ENCODE results near the gene FAT1. TPM values are rescaled to one million over a fixed set of nuclear protein-coding genes. Genes with fewer than 3 reads are reported as not detected.

The FAT1 gene
- total RNA-seq, 1 experiment from 2014 or later = 172 TPM

DNA sequence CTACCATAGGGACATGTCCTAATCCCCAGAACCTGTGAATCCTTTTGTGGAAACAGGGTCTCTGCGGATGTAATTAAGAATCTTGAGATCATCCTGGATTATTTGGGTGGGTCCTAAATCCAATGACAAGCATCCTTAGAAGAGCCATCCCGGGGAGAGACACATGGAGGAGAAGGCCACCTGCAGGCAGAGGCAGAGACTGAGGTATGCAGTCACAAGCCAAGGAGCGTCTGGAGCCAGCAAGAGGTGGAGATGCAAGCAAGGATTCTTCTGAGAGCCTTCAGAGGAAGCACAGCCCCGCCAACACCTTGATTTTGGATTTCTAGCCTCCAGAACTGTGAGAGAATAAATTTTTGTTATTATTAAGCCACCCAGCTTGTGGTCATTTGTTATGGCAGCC lies 13.8 kb upstream of the FAT1 start:
- TF ChIP-seq NFE2L1 (CRISPR knock-in tag; IDR thresholded peaks at IDR 0.05) = no peak
- TF ChIP-seq TEAD1 (CRISPR knock-in tag; IDR thresholded peaks at IDR 0.05) = no peak
- TF ChIP-seq SMAD4 (CRISPR knock-in tag; IDR thresholded peaks at IDR 0.05) = no peak
- TF ChIP-seq ZNF317 (CRISPR knock-in tag; IDR thresholded peaks at IDR 0.05; ENCODE audit: borderline replicate concordance, low read depth) = no peak
- no peak for TF ChIP-seq FOXK1 (CRISPR knock-in tag; IDR thresholded peaks at IDR 0.05)
- TF ChIP-seq, protein P1, sequence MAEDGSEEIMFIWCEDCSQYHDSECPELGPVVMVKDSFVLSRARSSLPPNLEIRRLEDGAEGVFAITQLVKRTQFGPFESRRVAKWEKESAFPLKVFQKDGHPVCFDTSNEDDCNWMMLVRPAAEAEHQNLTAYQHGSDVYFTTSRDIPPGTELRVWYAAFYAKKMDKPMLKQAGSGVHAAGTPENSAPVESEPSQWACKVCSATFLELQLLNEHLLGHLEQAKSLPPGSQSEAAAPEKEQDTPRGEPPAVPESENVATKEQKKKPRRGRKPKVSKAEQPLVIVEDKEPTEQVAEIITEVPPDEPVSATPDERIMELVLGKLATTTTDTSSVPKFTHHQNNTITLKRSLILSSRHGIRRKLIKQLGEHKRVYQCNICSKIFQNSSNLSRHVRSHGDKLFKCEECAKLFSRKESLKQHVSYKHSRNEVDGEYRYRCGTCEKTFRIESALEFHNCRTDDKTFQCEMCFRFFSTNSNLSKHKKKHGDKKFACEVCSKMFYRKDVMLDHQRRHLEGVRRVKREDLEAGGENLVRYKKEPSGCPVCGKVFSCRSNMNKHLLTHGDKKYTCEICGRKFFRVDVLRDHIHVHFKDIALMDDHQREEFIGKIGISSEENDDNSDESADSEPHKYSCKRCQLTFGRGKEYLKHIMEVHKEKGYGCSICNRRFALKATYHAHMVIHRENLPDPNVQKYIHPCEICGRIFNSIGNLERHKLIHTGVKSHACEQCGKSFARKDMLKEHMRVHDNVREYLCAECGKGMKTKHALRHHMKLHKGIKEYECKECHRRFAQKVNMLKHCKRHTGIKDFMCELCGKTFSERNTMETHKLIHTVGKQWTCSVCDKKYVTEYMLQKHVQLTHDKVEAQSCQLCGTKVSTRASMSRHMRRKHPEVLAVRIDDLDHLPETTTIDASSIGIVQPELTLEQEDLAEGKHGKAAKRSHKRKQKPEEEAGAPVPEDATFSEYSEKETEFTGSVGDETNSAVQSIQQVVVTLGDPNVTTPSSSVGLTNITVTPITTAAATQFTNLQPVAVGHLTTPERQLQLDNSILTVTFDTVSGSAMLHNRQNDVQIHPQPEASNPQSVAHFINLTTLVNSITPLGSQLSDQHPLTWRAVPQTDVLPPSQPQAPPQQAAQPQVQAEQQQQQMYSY (CRISPR knock-in tag; IDR thresholded peaks at IDR 0.05) = no peak
- no peaks in the 10 kb centered on the region for H3K36me3 Mint-ChIP-seq
- no peaks in the 10 kb centered on the region for H3K27me3 Mint-ChIP-seq (ENCODE audit: low read depth)
- no peak overlapping the region for H3K4me3 Mint-ChIP-seq
- ATAC-seq = peak; percentile 80
- ChIA-PET CTCF (no interaction called here), POLR2A (no interaction called here)
- H3K4me1 Mint-ChIP-seq = peaks cover 7% of the 10 kb centered on the region; the same call in 1 of the 2 replicates
- DNase-seq (ENCODE audit: low spot score) = no peak
- H3K27ac Mint-ChIP-seq = no peak overlapping the region
- no peaks in the 10 kb centered on the region for H3K9me3 Mint-ChIP-seq

DNA sequence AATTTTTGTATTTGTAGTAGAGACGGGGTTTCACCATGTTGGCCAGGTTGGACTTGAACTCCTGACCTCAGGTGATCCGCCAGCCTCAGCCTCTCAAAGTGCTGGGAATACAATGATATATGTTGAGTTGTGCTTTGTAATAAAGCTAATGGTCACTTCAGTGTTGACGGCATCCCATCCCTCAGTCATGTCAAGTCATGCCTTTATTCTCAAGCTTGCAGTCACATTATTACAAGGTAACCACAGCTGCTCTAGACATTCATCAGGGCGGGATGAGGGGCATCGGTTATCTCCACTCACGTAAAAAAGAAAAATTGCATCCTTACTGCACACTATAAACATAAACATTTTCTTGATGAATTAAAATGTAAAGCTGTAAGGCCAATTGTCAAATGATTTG lies 12.8 kb upstream of the FAT1 start:
- Mint-ChIP-seq H3K27ac (no peak overlapping the region), H3K4me3 (no peak overlapping the region), H3K36me3 (no peaks in the 10 kb centered on the region), H3K4me1 (peaks cover 8% of the 10 kb centered on the region), H3K27me3 (ENCODE audit: low read depth) (no peaks in the 10 kb centered on the region), H3K9me3 (no peaks in the 10 kb centered on the region)
- TF ChIP-seq ATF1 (CRISPR knock-in tag; IDR thresholded peaks at IDR 0.05) (no peak), CBFB (CRISPR knock-in tag; IDR thresholded peaks at IDR 0.05; ENCODE audit: low read depth) (no peak), CREB1 (CRISPR knock-in tag; IDR thresholded peaks at IDR 0.05) (no peak)
- TF ChIP-seq, protein P2, sequence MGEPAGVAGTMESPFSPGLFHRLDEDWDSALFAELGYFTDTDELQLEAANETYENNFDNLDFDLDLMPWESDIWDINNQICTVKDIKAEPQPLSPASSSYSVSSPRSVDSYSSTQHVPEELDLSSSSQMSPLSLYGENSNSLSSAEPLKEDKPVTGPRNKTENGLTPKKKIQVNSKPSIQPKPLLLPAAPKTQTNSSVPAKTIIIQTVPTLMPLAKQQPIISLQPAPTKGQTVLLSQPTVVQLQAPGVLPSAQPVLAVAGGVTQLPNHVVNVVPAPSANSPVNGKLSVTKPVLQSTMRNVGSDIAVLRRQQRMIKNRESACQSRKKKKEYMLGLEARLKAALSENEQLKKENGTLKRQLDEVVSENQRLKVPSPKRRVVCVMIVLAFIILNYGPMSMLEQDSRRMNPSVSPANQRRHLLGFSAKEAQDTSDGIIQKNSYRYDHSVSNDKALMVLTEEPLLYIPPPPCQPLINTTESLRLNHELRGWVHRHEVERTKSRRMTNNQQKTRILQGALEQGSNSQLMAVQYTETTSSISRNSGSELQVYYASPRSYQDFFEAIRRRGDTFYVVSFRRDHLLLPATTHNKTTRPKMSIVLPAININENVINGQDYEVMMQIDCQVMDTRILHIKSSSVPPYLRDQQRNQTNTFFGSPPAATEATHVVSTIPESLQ (CRISPR knock-in tag; IDR thresholded peaks at IDR 0.05) = no peak
- TF ChIP-seq, protein P3, sequence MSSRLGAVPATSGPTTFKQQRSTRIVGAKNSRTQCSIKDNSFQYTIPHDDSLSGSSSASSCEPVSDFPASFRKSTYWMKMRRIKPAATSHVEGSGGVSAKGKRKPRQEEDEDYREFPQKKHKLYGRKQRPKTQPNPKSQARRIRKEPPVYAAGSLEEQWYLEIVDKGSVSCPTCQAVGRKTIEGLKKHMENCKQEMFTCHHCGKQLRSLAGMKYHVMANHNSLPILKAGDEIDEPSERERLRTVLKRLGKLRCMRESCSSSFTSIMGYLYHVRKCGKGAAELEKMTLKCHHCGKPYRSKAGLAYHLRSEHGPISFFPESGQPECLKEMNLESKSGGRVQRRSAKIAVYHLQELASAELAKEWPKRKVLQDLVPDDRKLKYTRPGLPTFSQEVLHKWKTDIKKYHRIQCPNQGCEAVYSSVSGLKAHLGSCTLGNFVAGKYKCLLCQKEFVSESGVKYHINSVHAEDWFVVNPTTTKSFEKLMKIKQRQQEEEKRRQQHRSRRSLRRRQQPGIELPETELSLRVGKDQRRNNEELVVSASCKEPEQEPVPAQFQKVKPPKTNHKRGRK (CRISPR knock-in tag; IDR thresholded peaks at IDR 0.05; ENCODE audit: borderline replicate concordance) = no peak
- DNase-seq (ENCODE audit: low spot score) = no peak
- ChIA-PET POLR2A (no interaction called here), CTCF (no interaction called here)
- ATAC-seq = no peak

DNA sequence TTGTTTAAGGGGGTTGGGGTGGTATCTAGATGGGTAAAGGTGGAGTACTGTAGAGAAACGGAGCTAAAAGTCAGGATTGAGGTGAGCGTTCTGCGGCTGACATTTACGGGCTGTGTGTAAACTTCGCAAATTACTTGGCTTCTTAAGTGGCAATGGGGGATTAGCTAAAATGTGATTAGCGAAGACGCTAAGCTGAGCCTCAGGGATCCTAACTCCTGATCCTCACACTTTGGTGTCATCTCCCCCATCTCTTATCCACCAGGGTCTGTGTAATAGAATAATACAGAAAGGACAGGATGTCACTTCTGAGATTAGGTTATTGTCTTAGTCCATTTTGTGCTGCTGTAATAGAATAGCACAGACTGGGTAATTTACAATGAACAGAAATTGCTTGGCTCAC lies 10.6 kb upstream of the FAT1 start:
- no peaks in the 10 kb centered on the region for H3K36me3 Mint-ChIP-seq
- ATAC-seq (no peak), DNase-seq (ENCODE audit: low spot score) (no peak)
- H3K4me1 Mint-ChIP-seq = peaks cover 10% of the 10 kb centered on the region
- CTCF ChIA-PET = no interaction called here
- H3K27ac Mint-ChIP-seq = no peak overlapping the region
- H3K9me3 Mint-ChIP-seq = no peaks in the 10 kb centered on the region
- H3K4me3 Mint-ChIP-seq = no peak overlapping the region
- H3K27me3 Mint-ChIP-seq (ENCODE audit: low read depth) = no peaks in the 10 kb centered on the region
- POLR2A ChIA-PET = no interaction called here
- TF ChIP-seq, protein P1 (CRISPR knock-in tag; IDR thresholded peaks at IDR 0.05) = no peak
- TF ChIP-seq GTF2I (CRISPR knock-in tag; conservative IDR thresholded peaks at IDR 0.05) (no peak), GABPB1 (CRISPR knock-in tag; IDR thresholded peaks at IDR 0.05) (no peak)
- TF ChIP-seq, protein P4, sequence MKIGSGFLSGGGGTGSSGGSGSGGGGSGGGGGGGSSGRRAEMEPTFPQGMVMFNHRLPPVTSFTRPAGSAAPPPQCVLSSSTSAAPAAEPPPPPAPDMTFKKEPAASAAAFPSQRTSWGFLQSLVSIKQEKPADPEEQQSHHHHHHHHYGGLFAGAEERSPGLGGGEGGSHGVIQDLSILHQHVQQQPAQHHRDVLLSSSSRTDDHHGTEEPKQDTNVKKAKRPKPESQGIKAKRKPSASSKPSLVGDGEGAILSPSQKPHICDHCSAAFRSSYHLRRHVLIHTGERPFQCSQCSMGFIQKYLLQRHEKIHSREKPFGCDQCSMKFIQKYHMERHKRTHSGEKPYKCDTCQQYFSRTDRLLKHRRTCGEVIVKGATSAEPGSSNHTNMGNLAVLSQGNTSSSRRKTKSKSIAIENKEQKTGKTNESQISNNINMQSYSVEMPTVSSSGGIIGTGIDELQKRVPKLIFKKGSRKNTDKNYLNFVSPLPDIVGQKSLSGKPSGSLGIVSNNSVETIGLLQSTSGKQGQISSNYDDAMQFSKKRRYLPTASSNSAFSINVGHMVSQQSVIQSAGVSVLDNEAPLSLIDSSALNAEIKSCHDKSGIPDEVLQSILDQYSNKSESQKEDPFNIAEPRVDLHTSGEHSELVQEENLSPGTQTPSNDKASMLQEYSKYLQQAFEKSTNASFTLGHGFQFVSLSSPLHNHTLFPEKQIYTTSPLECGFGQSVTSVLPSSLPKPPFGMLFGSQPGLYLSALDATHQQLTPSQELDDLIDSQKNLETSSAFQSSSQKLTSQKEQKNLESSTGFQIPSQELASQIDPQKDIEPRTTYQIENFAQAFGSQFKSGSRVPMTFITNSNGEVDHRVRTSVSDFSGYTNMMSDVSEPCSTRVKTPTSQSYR (CRISPR knock-in tag; IDR thresholded peaks at IDR 0.05) = no peak
- TF ChIP-seq, protein P5, sequence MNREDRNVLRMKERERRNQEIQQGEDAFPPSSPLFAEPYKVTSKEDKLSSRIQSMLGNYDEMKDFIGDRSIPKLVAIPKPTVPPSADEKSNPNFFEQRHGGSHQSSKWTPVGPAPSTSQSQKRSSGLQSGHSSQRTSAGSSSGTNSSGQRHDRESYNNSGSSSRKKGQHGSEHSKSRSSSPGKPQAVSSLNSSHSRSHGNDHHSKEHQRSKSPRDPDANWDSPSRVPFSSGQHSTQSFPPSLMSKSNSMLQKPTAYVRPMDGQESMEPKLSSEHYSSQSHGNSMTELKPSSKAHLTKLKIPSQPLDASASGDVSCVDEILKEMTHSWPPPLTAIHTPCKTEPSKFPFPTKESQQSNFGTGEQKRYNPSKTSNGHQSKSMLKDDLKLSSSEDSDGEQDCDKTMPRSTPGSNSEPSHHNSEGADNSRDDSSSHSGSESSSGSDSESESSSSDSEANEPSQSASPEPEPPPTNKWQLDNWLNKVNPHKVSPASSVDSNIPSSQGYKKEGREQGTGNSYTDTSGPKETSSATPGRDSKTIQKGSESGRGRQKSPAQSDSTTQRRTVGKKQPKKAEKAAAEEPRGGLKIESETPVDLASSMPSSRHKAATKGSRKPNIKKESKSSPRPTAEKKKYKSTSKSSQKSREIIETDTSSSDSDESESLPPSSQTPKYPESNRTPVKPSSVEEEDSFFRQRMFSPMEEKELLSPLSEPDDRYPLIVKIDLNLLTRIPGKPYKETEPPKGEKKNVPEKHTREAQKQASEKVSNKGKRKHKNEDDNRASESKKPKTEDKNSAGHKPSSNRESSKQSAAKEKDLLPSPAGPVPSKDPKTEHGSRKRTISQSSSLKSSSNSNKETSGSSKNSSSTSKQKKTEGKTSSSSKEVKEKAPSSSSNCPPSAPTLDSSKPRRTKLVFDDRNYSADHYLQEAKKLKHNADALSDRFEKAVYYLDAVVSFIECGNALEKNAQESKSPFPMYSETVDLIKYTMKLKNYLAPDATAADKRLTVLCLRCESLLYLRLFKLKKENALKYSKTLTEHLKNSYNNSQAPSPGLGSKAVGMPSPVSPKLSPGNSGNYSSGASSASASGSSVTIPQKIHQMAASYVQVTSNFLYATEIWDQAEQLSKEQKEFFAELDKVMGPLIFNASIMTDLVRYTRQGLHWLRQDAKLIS (CRISPR knock-in tag; IDR thresholded peaks at IDR 0.05; ENCODE audit: borderline replicate concordance) = no peak

Data from WTC11 (cell line).